ENCODE data around the gene GLI3.

Gene GLI3

GRCh38 chr7:42106562-42106961 is 130.4 kb downstream of the GLI3 start:
- no peaks in the 10 kb centered on the region for H3K9me2 ChIP-seq (replicated peaks; ENCODE audit: insufficient read depth, low read length)
- no peaks in the 10 kb centered on the region for H3K9me3 ChIP-seq (replicated peaks; ENCODE audit: insufficient read depth, low read length)
- no peak overlapping the region for H3K27ac ChIP-seq (ENCODE audit: low read length)
- H3K4me1 ChIP-seq (ENCODE audit: low read length), result no peaks in the 10 kb centered on the region
- H3K27me3 ChIP-seq (replicated peaks; ENCODE audit: insufficient read depth, low read length), result no peaks in the 10 kb centered on the region
- no peaks in the 10 kb centered on the region for H3K36me3 ChIP-seq (replicated peaks; ENCODE audit: insufficient read depth, low read length)
- no peak for DNase-seq
- H3K9ac ChIP-seq (ENCODE audit: low read length), result no peak overlapping the region
- no peaks in the 10 kb centered on the region for H4K20me1 ChIP-seq (ENCODE audit: insufficient read depth, low read length)
- H3F3A ChIP-seq (ENCODE audit: insufficient read depth, low read length), result no peaks in the 10 kb centered on the region
- TF ChIP-seq EZH2phosphoT487 (IDR thresholded peaks at IDR 0.05; ENCODE audit: low read length), result no peak
- no peak for TF ChIP-seq EZH2 (optimal IDR thresholded peaks at IDR 0.05; ENCODE audit: low read depth, low read length)
- TF ChIP-seq CTCF (IDR thresholded peaks at IDR 0.05; ENCODE audit: low read length), result no peak
- H2AFZ ChIP-seq (ENCODE audit: low read length), result no peak overlapping the region
- no peak overlapping the region for H3K4me3 ChIP-seq (ENCODE audit: low read length)
- H3K4me2 ChIP-seq (ENCODE audit: low read depth, low read length), result no peak overlapping the region
- no peaks in the 10 kb centered on the region for H3K79me2 ChIP-seq (ENCODE audit: low read length)

- no peak for TF ChIP-seq EZH2 (optimal IDR thresholded peaks at IDR 0.05; ENCODE audit: low read depth, low read length)
- no peak for TF ChIP-seq EZH2phosphoT487 (IDR thresholded peaks at IDR 0.05; ENCODE audit: low read length)
- TF ChIP-seq CTCF (IDR thresholded peaks at IDR 0.05; ENCODE audit: low read length), result no peak
- no peak overlapping the region for H3K4me2 ChIP-seq (ENCODE audit: low read depth, low read length)
- no peak overlapping the region for H2AFZ ChIP-seq (ENCODE audit: low read length)
- no peaks in the 10 kb centered on the region for H3K4me1 ChIP-seq (ENCODE audit: low read length)
- H3K9me3 ChIP-seq (replicated peaks; ENCODE audit: insufficient read depth, low read length), result no peaks in the 10 kb centered on the region
- no peak overlapping the region for H3K9ac ChIP-seq (ENCODE audit: low read length)
- H3K4me3 ChIP-seq (ENCODE audit: low read length), result no peak overlapping the region
- H3K36me3 ChIP-seq (replicated peaks; ENCODE audit: insufficient read depth, low read length), result no peaks in the 10 kb centered on the region
- no peaks in the 10 kb centered on the region for H3F3A ChIP-seq (ENCODE audit: insufficient read depth, low read length)
- no peaks in the 10 kb centered on the region for H4K20me1 ChIP-seq (ENCODE audit: insufficient read depth, low read length)
- no peak overlapping the region for H3K27ac ChIP-seq (ENCODE audit: low read length)
- DNase-seq, result no peak
- H3K9me2 ChIP-seq (replicated peaks; ENCODE audit: insufficient read depth, low read length), result no peaks in the 10 kb centered on the region
- H3K79me2 ChIP-seq (ENCODE audit: low read length), result no peaks in the 10 kb centered on the region
- no peaks in the 10 kb centered on the region for H3K27me3 ChIP-seq (replicated peaks; ENCODE audit: insufficient read depth, low read length)
These were observed 131.3 kb downstream of the GLI3 start for GRCh38 chr7:42105554-42106358.

- H3K79me2 ChIP-seq (ENCODE audit: low read length), result no peaks in the 10 kb centered on the region
- H4K20me1 ChIP-seq (ENCODE audit: insufficient read depth, low read length), result no peaks in the 10 kb centered on the region
- no peak for DNase-seq
- H3K9ac ChIP-seq (ENCODE audit: low read length), result no peak overlapping the region
- no peaks in the 10 kb centered on the region for H3K27me3 ChIP-seq (replicated peaks; ENCODE audit: insufficient read depth, low read length)
- H3K36me3 ChIP-seq (replicated peaks; ENCODE audit: insufficient read depth, low read length), result no peaks in the 10 kb centered on the region
- TF ChIP-seq EZH2phosphoT487 (IDR thresholded peaks at IDR 0.05; ENCODE audit: low read length) (no peak), CTCF (IDR thresholded peaks at IDR 0.05; ENCODE audit: low read length) (no peak), EZH2 (optimal IDR thresholded peaks at IDR 0.05; ENCODE audit: low read depth, low read length) (no peak)
- H3K4me1 ChIP-seq (ENCODE audit: low read length), result no peaks in the 10 kb centered on the region
- H2AFZ ChIP-seq (ENCODE audit: low read length), result no peak overlapping the region
- no peak overlapping the region for H3K4me2 ChIP-seq (ENCODE audit: low read depth, low read length)
- H3K27ac ChIP-seq (ENCODE audit: low read length), result no peak overlapping the region
- H3K9me3 ChIP-seq (replicated peaks; ENCODE audit: insufficient read depth, low read length), result no peaks in the 10 kb centered on the region
- H3K9me2 ChIP-seq (replicated peaks; ENCODE audit: insufficient read depth, low read length), result no peaks in the 10 kb centered on the region
- no peaks in the 10 kb centered on the region for H3F3A ChIP-seq (ENCODE audit: insufficient read depth, low read length)
- no peak overlapping the region for H3K4me3 ChIP-seq (ENCODE audit: low read length)
These were observed 132.3 kb downstream of the GLI3 start for GRCh38 chr7:42104694-42105093.
